Head of caudate nucleus (tissue), 42 donors: ENCODE data around the gene FAM174B.
A peak's percentile ranks its signal among the peaks of the same experiment; 100 is the strongest.

Experiments used
- DNase-seq, 42 donors: peaks; one replicate each; pipeline versions ENCODE4 v3.0.0 to v3.0.0-alpha.2; 2020 to 2021; ENCODE audit warnings: mixed read lengths in 7 of 42
- intact Hi-C: fragments of 100-400 bp; cut with DNase I; formaldehyde crosslinking; loops from one replicate; pipeline ENCODE4 v1.15.0; 2022

The FAM174B gene

DNA sequence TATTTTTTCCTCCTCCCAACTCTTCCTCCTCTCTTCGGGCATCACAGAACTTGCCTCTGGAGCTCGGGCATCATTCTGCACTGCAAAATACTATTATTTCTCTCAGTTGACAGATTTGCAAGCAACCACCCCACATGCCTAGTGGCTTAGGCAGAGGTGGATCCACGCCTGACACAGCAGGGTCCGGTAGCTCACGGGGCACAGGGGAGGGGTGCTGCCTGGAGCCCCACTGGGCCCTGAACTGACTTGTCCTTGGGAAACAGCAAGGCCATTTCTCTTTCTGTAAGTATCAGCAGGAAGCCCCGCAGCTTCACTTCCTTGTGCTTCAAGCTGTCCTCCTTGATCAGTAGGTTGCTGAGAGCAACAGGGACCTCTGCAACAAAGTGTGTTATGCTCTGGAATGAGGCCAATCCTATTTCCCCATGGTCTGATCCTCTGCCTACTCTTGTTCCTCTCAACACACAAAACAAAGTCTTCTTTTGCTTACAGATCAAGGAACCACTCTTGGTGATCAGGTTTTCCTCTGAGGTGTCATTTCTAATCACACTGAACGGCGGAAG, 69.1 kb downstream of the FAM174B start:
- DNase-seq = no peak
- intact Hi-C loops = no loop called here

DNA sequence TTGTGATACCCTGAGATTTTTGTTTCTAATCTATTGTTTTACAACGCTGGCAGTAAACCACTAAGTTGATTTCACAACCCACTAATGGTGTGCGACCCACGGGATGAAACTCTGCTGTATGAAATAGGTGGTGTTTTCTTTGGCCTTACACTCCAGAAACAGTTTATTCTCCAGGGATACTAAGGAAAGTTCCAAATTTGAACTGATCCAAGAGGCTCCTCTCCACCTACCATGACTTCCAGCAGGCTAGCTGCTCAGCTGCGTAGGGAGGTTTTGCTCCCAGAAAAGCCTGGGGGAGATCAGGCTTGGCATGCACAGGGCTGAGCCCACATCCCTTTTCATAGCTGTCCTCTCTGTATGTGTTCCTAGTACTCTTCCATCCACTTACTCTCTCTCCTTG, 71.5 kb downstream of the FAM174B start:
- DNase-seq = no peak
- intact Hi-C loops = no loop called here

DNA sequence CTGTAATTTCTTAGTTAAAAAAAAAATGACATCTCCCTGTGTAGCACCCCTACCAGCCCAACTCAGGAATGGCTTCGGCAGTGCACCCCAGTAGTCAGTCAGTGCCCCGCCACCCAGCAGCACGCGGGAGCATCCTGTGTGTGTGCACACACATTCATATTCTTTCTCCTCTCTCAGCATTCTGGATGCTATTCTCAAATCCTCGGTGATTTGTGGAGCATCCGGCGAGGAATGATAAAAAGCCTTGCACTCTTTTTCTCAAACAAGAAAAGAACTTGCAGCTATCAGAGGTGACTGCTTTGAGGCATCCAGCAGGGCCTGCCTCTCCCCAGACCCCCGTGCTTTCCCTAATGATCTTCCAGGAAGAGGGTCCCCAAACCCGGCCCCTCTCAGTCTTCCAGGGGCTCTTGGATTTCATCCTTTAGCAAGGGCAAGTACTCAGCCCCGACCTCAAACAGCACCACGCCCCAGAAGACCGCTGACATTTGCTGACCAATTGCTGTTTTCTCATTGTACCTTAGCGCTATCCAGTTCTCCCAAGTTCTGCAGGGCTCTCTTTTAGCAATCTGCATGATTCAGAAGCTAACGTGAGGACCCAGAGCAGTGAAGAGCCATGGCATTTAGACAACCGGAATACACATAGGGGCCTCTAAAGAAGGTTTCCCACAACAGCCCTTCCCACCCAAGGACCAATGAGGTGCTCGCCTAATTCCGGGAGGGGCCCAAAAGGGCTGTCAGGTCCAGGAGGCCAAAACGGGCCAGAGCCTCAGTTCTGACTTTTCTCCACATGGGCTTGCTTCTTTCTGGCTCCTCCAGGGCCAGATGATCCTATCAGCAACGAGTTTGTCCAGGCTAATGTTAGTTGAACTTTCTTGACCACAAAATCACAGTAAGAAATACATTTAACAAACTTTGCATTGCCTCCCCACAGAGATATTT, 72.2 kb downstream of the FAM174B start:
- peak in 1 of 42 donors; percentile 23 for DNase-seq
- intact Hi-C loops = no loop called here

DNA sequence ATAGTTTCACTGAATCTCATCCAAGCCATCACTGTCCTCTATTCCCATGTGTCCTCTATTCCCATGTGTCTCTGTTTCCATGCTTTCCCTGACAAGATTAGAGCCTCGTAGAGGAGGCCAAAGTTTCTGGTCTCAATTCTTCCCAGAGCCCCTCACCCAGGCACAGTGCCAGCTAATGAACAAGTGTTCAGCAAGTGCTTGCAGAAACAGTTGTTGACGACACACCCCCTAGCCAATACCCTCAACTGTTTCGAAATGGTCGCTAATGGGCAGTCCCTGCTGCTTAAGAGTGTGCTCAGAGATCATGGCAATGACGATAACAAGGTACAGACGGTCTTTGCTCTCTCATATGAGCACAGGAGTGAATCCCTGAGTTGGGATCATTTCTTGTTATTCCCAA, 73.4 kb downstream of the FAM174B start:
- intact Hi-C loops = no loop called here
- DNase-seq = peak in 1 of 42 donors; percentile 18

DNA sequence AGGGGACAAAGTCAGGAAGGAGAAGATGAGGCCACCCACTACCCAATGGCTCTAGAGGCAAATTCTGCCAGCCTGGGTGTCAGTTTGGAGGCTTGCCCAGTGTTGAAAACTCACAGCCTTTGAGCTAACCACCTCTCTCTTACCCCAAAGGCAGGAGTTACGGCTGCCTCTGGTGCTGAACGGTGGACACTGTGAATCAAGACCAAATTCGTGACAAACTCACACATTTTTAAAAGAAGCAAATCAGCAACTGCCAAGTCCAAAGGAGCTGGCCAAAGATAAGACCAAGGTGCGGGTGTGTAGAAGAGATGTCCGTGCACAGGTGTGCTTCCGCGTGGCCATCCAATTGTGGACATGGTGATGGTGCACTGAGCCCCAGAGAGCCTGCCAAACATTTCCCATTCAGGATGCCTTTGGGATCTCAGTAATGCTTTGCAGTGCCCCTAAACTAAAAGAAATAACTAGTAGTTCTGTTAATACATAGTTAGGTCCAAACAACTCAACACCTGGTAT, 74.6 kb downstream of the FAM174B start:
- intact Hi-C loops = no loop called here

DNA sequence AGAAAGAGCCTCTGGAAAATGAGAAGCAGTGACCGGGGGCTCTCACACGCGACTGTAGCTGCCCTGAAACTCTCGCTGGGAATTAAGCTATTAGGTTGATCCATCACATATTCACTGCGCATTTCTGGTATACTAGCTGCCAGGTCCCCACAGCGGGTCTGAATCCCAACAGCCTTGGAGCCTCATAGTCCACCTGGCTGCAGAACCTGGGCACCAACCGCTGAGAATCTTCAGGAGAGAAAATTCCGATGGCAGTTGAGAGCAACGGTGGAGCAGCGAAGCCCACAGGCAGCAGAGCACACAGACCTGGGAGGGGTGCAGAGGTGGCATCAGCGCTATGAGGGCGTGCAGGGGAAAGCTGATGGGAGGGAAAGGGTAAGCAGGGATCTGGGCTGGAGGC, 75.1 kb downstream of the FAM174B start:
- intact Hi-C loops = no loop called here
- peak in 1 of 42 donors; percentile 16 for DNase-seq

More for the DNA sequence above, 74.6 kb downstream of the FAM174B start:
- DNase-seq = peak in 1 of 42 donors; percentile 7

DNA sequence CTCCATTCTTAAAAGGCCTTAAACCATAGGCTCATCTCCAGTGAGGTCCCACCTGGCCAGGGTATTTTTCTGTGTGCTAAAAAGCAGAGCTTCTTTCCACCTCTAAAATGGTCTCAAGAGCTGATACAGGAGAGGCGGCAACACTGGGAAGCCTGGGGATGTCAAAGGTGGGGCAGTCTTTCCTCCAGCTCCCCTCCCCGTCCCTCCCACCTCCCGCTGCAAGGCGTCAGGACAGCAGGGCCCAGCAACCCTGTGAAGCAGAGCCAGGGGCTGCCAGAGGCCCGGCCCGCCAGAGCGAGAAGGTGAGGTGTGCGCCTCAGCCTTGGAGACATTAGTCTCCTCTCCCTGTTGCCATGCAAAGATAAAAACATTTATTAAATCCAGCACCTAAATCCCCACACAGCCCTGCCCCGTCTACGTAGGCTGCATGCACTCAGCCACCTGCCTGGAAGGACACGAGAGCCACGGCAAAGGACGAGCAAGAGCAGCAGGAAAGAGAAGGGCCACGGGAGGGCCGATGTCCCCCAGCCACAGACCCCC, 75.6 kb downstream of the FAM174B start:
- intact Hi-C loops = no loop called here
- no peak for DNase-seq

DNA sequence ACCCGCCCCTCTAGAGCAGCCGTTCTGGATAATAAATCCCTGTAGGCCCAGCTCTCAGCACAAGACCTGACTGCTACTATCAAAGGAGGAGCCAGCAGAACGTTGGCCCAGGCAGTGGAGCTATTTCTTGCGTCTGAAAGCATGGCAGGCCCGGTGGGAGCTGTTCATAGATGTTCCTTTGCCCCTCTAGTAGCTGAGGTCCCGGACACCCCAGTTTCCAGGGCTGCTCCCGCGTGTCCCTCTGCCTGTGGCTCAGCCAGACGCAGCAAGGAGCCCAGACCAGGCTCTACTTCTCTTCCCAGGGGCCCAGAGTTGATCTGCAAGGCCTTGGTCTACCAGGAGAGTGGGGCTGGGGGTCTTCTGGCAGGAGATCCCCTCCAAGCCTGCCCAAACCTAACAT, 76.1 kb downstream of the FAM174B start:
- intact Hi-C loops = no loop called here
- peak in 1 of 42 donors; percentile 27 for DNase-seq

DNA sequence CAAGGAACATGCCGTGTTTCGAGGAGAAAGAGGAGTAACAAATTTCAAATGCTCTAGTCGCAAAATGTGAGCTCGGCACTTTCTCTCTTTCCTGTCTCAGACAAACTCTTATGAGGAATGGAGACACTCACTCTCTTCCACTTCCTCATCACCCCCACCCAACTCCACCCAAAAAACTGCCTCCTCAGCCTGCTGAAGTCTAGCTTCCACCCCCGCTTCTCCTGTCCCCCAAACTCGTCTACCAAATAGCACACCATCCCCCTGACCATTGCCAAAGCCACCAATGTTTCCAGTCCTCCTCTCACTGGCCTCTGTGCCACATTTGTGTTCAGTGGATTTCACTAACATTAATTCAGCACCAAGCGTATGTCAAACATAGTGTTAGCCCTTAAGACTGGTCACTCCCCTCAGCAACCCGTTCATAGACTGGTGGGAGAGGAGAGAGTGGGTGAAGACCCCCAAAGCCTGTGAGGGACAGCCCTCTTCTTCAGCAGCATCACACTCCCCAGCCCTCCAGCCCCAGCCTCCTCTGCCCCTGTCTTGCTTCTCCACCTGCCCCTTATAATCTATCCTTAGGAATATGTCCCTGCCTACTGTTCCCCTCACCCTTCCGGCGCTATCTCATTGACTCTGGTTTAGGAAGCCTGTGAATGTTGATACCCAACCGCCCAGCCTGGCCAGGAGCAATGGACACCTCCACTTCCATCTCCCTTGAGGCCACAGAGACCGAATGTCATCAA, 77.3 kb downstream of the FAM174B start:
- intact Hi-C loops = no loop called here
- peak in 2 of 42 donors; percentile 20 to 34 for DNase-seq

DNA sequence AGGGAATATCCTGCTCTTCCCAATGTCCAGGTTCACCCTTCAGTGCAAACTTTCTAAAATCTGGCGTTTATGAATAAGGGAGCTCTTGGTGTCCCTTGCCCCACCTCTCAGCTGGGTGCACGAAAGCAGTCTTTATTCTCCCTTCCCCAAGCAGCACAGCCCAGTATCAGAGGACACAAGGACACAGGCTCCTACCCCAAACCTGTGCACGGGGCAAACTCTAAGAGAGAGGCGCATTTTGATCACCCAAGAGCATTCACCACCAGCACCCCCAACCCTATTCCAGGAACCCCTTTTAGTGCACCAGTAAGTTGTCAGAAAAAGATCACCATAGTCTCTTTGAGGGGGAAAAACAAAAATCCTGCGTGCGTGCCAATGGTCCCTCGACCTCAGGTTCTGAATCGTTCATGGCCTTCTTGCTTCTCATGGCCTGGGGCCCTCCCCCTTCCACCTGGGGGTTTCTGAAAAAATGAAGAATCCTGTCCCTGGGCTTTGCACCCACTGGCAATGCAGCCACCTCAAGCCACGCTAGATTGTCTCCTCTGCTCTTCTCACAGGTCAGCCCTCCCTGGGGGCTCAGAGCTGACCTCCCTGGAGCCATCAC, 78.9 kb downstream of the FAM174B start:
- DNase-seq = peak in 1 of 42 donors; percentile 14
- intact Hi-C loops = no loop called here

DNA sequence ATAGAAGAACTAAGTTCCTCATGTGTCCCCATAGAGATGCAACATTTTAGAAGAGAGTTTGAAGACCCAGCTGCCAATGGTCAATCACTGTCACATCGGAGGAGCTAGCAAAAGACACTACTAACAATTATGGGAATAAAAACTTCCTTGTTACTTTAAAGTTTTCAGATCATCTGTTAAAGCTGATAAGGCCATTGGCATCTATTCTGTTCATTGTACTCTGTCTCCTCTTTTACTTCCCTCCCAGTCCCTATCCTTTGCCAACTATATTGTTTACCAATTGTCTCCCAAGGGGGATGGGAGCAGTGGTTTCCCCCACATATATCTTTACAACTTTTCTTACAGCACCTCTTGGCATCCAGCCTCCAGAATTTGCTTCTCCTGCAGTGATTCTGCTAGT, 81.0 kb downstream of the FAM174B start:
- intact Hi-C loops = no loop called here
- no peak for DNase-seq

DNA sequence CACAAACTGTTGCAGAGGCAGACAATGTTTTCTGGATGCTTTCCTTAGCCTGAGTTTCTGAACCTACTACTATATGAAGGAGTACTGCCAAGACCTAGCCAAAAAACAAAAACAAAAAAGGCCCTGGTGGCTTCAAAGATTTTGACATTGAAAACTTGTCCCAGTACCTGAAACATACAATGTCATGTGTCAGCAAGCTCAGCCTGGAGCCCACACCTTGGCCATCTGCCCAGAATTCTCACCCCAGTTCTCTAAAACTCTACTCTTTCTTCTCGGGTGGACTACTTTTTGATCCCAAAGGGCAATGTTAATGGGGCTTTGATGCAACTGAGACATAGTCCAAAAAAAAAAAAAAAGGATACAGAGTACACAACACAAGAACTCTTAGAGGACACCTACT, 81.4 kb downstream of the FAM174B start:
- intact Hi-C loops = no loop called here
- DNase-seq = peak in 1 of 42 donors; percentile 33

DNA sequence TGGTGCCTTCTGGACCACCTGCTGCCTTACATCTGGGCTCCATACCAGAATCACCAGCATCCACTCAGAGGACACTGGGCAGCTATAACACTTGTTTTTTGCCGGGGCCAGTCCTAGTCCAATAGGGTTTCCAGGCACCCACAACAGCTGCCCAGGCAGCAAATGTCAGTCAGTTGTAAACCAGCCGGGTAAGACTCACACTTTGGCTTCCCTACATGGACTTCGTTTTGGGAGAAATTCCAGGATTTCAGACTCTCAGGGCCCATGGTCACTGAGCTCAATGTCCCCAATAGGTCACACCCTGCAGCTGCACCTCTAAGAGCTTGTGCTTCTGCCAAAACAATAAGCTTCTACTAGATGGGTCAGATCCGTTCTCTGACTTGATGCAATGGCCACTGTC, 83.8 kb downstream of the FAM174B start:
- intact Hi-C loops = no loop called here
- peak in 1 of 42 donors; percentile 21 for DNase-seq

DNA sequence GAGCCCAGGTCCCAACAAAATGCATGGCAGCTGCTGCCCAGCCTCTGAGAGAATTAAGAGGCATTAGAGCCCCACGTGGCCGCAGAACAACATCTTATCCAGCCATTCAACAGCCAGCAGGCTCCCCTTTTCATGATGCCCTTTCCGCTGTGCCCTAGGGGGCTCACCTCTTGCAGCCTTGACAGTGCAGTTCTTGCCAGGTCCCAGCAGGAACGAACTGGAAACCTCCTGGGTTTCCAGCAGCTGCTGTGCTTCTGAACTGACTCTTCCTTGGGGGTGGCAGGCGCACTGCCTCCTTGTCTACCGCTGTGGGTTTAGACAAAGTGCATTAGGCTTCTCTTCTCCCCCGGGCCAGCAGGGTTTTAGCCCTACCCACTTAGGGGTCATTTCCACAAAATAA, 85.2 kb downstream of the FAM174B start:
- intact Hi-C loops = no loop called here

DNA sequence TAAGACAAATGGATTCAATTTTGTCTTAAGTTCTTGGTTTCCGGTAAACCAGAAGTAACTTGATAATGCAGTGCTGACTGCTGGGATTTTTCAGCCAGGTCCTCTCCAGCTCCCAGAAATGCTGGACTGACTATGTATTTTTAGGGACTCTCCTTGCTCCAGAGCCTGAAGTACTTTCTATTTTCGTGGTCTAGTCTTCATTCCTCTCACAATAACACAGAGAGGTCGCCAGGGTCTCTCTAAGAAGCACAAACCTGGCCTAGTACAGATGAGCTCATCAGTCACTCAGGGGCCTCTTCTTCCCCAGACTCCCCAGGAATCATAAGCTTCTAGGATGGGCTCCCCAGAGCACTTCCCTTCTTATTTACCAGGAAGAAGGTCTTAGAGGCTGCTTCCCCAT, 85.8 kb downstream of the FAM174B start:
- intact Hi-C loops = no loop called here
- DNase-seq = no peak

More for the DNA sequence above, 85.2 kb downstream of the FAM174B start:
- DNase-seq = no peak
